GM18498 (cell line): ENCODE results near the gene TBC1D25.

ENCODE experiments used
- ATAC-seq: cut with Tn5 transposase; IDR thresholded peaks from one replicate; pipeline ENCODE4 v1.9.1; 2021; ENCODE audit warnings: mild to moderate bottlenecking, moderate library complexity; ENCODE audit not compliant: unreplicated experiment

TBC1D25 gene

GRCh38 chrX:48539345-48540027 is at the start of gene TBC1D25:
TSS of gene TBC1D25 (plus strand) at chrX:48539714. CDS start at chrX:48539798, 84 bp downstream.
- peak; percentile 87 for ATAC-seq

DNA sequence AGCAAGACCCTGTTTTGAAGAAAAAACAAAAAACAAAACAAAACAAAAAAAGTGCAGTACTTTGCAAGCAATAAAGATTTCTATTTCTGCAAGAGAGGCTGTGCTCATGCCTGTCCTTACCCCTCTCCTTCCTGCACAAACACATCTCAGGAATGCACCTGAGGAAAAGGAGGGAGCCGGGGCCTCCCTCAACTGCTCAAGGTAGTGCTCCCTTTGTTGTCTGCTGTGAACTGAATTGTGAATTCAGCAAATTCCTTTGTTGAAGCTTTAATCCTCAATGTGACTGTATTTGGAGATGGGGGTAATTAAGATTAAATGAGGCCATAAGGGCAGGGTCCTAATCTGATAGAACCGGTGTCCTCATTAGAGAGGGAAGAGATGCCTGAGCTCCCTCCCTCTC is 49.6 kb upstream of the TBC1D25 start:
- ATAC-seq, result no peak

- no peak for ATAC-seq
Measured at GRCh38 chrX:48490661-48491060, 48.9 kb upstream of the TBC1D25 start.

- ATAC-seq, result no peak
Measured at GRCh38 chrX:48491809-48492208, 47.7 kb upstream of the TBC1D25 start.

- ATAC-seq, result no peak
Measured at GRCh38 chrX:48492293-48492910, 47.1 kb upstream of the TBC1D25 start.

DNA sequence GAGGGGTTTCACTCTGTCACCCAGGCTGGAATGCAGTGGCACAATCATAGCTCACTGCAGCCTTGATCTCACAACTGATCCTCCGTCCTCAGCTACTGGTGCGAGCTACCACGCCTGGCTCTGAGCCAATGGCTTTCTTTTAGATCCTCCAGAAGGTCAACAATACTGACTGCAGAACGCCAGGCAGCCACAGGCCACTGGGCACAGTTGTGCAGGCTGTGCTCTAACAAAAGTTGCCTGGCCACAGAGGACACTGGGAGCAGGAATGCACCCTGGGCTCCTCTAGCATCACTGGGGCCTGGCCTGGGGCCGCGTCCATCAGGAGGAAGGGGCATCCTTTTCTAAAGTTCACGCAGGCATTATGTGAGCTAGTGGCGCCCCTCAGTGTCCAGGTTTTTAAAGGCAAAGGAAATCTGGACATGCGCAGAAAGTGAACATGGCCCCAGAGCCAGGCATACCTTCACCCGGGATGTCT is 45.6 kb upstream of the TBC1D25 start:
- no peak for ATAC-seq

GRCh38 chrX:48496660-48497059 is 42.9 kb upstream of the TBC1D25 start:
- ATAC-seq, result no peak

- no peak for ATAC-seq
Measured at GRCh38 chrX:48497871-48498270, 41.6 kb upstream of the TBC1D25 start.

GRCh38 chrX:48498374-48498809 is 41.1 kb upstream of the TBC1D25 start:
- ATAC-seq, result no peak

GRCh38 chrX:48504261-48504660 is 35.3 kb upstream of the TBC1D25 start:
- no peak for ATAC-seq

DNA sequence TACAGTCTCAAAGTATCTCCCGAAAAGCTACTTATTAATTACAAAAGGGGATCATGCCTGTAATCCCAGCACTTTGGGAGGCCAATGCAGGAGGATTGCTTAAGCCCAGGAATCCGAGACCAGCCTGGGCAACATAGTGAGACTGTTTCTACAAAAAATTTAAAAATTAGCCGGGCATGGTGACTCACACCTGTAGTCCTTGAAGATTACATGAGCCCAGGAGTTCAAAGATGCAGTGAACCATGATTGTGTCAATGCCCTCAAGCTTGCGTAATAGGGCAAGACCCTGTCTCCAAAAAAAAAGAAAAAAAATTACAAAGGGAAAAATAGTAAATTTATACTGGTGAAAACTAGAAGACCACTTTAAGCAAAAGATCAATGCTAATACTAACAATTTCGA is 34.0 kb upstream of the TBC1D25 start:
- no peak for ATAC-seq

DNA sequence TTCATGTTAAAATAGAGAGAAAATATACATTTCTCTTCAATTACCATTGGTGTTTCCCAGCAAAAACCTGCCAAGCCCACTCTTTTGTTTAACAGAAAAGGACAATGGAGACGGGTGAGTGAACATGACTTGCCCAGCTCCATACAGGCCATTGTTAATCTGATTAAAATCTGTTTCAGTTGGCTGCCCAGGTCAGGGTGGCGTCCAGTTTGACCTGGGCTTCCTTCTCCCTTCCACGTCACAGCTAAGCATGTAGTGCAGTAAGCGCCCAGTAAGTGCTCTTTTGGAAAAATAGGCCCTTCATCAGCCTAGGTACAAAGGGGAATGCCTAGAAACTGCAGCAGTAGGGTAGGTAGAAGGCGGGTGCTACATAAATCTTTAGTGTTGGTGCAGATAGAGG is 32.3 kb upstream of the TBC1D25 start:
- no peak for ATAC-seq

DNA sequence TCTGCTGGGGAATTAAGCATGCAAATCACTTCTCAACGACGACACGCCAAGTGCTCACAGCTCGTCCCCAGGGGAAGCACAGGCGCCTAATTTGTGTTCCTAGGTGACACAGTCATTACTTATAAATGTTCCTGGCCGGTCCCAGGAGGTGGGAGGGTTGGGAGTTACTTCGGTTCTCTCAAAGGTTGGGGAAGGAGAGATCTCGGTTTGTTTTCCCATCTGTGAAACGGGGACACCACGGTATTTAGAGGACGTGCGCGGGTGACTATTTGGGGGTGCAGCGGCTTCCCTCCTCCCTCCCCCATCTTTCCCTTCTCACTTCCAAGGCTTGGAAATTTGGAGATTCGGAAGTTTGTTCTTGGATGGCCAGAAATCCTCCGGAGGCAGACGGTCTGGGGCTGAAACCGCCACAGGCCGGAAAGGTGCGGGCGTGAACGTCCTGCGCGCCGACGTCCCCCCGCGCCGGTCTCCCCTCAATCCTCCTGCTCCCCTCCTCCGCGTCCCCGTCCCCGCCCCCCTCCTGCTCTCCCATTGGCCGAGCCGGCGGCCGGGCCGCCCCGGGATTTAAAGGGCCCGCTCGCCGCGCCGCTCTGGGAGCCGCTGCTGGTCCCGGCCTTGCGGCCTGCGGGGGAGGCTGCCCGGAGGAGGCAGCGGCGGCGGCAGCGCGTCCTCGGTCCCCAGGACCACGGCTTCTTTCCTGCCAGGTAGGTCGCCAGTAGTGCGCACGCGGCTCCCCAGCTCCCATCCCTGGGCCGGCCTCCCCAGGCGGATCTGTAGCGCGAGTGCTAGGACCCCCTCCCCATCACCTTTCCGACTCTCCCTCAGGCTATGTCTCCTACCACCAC is 30.9 kb upstream of the TBC1D25 start, which contains the start of gene PORCN:
Gene PORCN, plus strand, starts transcription at position 593 of the 845 bp plus-strand sequence. CDS start 829 bp downstream, outside the sequence.
- ATAC-seq, result peak; percentile 88

DNA sequence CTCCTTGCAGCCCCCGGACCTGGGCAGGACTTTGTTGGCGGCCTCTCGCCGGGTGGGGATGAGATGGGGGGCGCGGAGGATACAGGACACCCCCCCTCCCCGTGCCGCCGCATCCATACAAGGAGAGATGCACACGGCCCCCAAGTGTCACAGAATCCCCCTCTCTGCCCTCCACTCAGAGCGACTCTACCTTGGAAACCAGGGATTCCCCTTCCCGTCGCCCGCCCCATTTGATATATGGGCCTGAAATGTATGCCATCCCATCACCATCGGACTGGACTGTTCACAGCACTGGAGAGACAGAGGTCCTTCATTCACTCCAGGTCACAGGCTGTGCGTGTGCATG is 30.3 kb upstream of the TBC1D25 start:
- ATAC-seq, result no peak

GRCh38 chrX:48509619-48510018 is 29.9 kb upstream of the TBC1D25 start:
- ATAC-seq, result no peak

DNA sequence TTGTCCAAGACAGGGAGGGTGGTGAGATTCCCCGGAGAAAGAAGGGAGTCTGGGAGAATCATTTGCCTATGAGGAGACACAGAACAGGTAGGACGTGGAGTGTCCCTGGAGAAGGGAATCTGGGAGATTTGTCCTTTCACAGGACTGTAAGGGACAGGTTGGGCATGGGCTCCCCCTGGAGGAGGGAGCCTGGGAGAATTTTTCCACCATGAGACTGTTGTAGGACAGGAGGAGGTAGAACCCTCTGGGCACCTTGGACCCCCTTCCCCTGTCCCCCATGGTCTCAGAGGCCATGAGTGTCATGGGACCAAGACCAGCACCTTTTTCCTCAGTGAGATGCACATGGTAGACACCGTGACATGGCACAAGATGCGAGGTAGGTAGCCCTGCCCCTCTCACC is 28.0 kb upstream of the TBC1D25 start:
- no peak for ATAC-seq

GRCh38 chrX:48512371-48512935 is 27.1 kb upstream of the TBC1D25 start:
- no peak for ATAC-seq

DNA sequence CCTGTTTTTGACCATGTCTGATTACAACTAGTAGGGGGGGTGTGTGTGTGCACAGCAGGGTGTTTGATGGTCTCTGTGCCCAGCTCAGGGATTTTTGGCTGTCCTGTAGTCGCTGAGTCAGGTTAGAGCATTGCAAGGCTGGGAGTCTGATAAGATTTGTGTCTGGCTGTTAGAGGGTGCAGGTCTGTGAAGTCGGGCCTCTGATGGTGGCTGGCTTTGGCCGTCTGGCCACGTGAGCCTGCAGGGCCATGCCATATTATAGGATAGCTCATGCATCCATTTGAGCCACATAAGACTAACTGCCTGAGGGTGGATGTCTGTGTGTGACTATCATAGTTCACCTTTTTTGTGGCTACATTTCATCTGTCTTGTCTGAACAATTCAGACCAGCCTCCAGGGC is 25.8 kb upstream of the TBC1D25 start:
- no peak for ATAC-seq

GRCh38 chrX:48514126-48514806 is 25.2 kb upstream of the TBC1D25 start:
- ATAC-seq, result no peak

- no peak for ATAC-seq
Measured at GRCh38 chrX:48514868-48515460, 24.6 kb upstream of the TBC1D25 start.
